Measurements from ENCODE around the gene UPF2. TPM values are rescaled to one million over a fixed set of nuclear protein-coding genes. Genes with fewer than 3 reads are reported as not detected.

UPF2 gene
- polyA plus RNA-seq, 3 donors: 2.7 to 6.7 (median 4.3) TPM

DNA sequence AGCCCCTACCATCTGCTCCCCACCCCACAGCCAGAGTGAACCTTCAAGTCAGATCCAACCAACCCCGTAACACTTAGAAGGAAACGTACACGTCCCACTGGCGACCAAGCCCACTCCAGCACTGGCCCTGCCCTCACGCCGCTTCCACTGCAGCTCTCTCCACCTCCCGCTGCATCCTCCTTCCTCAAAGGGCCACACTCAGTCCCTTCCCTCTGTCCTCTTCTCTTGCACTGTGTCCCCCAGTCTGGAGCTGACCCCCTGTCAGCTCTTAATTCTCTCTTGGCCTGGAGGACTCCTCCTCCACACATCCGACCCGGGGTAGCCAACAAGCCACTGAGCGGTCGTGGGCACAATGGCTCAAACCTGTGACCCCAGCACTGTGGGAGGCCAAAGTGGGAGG lies 133.6 kb downstream of the UPF2 start:
- Histone ChIP-seq H3K9ac (ENCODE audit: insufficient read depth, low read length, poor library complexity, severe bottlenecking) (no peak overlapping the region), H3K4me2 (replicated peaks; ENCODE audit: extremely low read depth, low read length, poor library complexity, severe bottlenecking) (no peak overlapping the region), H3K4me1 (ENCODE audit: control insufficient read depth in 1 of 2, insufficient read depth in 2 of 2, low read length in 2 of 2) (no peaks in the 10 kb centered on the region), H3K27ac (ENCODE audit: low read depth in 1 of 2, low read length in 2 of 2) (no peak overlapping the region), H3K36me3 (replicated peaks in 1 of 2; ENCODE audit: control insufficient read depth in 1 of 2, insufficient read depth in 2 of 2, low read length in 2 of 2) (no peaks in the 10 kb centered on the region), H3K27me3 (ENCODE audit: control insufficient read depth in 2 of 2, insufficient read depth in 2 of 2, low read length in 2 of 2) (no peaks in the 10 kb centered on the region), H2AFZ (ENCODE audit: insufficient read depth, low read depth, low read length, poor library complexity, severe bottlenecking) (no peak overlapping the region), H3K4me3 (replicated peaks in 1 of 3; ENCODE audit: low read depth in 2 of 3, low read length in 3 of 3) (no peak overlapping the region), H3K9me3 (replicated peaks in 1 of 2; ENCODE audit: control insufficient read depth in 1 of 2, insufficient read depth in 1 of 2, low read length in 2 of 2) (no peaks in the 10 kb centered on the region), H3K79me2 (ENCODE audit: insufficient read depth, low read length) (no peaks in the 10 kb centered on the region), H4K20me1 (ENCODE audit: insufficient read depth, low read length) (no peaks in the 10 kb centered on the region)
- WGBS (ENCODE audit: insufficient coverage): 98% methylated on average over 9 of the region's 11 CpGs
- Mint-ChIP-seq H3K27ac (peak overlapping the region in 1 of 7 donors; percentile 30), H3K27me3 (ENCODE audit: low read depth in 3 of 3) (peaks cover 0 to 7% (median 2%) of the 10 kb centered on the region in 3 donors), H3K36me3 (no peaks in the 10 kb centered on the region), H3K4me1 (no peaks in the 10 kb centered on the region), H3K9me3 (no peaks in the 10 kb centered on the region), H3K4me3 (no peak overlapping the region)
- TF ChIP-seq, protein P1, sequence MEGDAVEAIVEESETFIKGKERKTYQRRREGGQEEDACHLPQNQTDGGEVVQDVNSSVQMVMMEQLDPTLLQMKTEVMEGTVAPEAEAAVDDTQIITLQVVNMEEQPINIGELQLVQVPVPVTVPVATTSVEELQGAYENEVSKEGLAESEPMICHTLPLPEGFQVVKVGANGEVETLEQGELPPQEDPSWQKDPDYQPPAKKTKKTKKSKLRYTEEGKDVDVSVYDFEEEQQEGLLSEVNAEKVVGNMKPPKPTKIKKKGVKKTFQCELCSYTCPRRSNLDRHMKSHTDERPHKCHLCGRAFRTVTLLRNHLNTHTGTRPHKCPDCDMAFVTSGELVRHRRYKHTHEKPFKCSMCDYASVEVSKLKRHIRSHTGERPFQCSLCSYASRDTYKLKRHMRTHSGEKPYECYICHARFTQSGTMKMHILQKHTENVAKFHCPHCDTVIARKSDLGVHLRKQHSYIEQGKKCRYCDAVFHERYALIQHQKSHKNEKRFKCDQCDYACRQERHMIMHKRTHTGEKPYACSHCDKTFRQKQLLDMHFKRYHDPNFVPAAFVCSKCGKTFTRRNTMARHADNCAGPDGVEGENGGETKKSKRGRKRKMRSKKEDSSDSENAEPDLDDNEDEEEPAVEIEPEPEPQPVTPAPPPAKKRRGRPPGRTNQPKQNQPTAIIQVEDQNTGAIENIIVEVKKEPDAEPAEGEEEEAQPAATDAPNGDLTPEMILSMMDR (IDR thresholded peaks at IDR 0.05): no peak
- intact Hi-C loops (cut with micrococcal nuclease): no loop called here
- DNase-seq: no peak

DNA sequence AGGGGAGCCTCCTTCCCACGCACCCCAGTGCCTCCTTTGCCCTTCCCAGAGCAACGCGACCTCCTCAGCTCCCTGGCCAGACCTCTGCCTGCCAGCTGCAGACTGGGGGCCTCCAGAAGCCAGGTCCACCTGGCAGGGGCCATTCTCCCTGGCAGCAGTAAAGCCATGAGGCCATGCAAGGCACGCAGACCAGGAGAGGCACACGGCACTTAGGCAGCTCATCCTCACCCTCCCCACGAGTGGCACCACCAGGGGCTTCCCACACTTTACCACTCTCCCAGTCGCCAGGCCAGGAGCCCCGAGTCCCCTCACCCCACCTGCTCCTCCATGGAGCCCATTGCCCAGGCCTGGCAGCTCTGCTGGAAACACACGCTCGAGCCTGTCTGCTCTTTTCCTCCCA lies 134.1 kb downstream of the UPF2 start:
- no peaks in the 10 kb centered on the region for H3K36me3 Mint-ChIP-seq
- H3K4me3 Mint-ChIP-seq: no peak overlapping the region
- TF ChIP-seq, protein P1 (IDR thresholded peaks at IDR 0.05): no peak
- Histone ChIP-seq H3K9ac (ENCODE audit: insufficient read depth, low read length, poor library complexity, severe bottlenecking) (no peak overlapping the region), H3K4me1 (ENCODE audit: control insufficient read depth in 1 of 2, insufficient read depth in 2 of 2, low read length in 2 of 2) (no peaks in the 10 kb centered on the region), H3K9me3 (replicated peaks in 1 of 2; ENCODE audit: control insufficient read depth in 1 of 2, insufficient read depth in 1 of 2, low read length in 2 of 2) (no peaks in the 10 kb centered on the region), H3K79me2 (ENCODE audit: insufficient read depth, low read length) (no peaks in the 10 kb centered on the region), H3K27me3 (ENCODE audit: control insufficient read depth in 2 of 2, insufficient read depth in 2 of 2, low read length in 2 of 2) (no peaks in the 10 kb centered on the region), H4K20me1 (ENCODE audit: insufficient read depth, low read length) (no peaks in the 10 kb centered on the region), H3K27ac (ENCODE audit: low read depth in 1 of 2, low read length in 2 of 2) (no peak overlapping the region), H3K4me3 (replicated peaks in 1 of 3; ENCODE audit: low read depth in 2 of 3, low read length in 3 of 3) (no peak overlapping the region), H2AFZ (ENCODE audit: insufficient read depth, low read depth, low read length, poor library complexity, severe bottlenecking) (no peak overlapping the region), H3K4me2 (replicated peaks; ENCODE audit: extremely low read depth, low read length, poor library complexity, severe bottlenecking) (no peak overlapping the region), H3K36me3 (replicated peaks in 1 of 2; ENCODE audit: control insufficient read depth in 1 of 2, insufficient read depth in 2 of 2, low read length in 2 of 2) (no peaks in the 10 kb centered on the region)
- no peak for DNase-seq
- peaks cover 0 to 7% (median 2%) of the 10 kb centered on the region in 3 donors for H3K27me3 Mint-ChIP-seq (ENCODE audit: low read depth in 3 of 3)
- no peaks in the 10 kb centered on the region for H3K4me1 Mint-ChIP-seq
- no peak overlapping the region for H3K27ac Mint-ChIP-seq
- H3K9me3 Mint-ChIP-seq: no peaks in the 10 kb centered on the region
- intact Hi-C loops (cut with micrococcal nuclease): no loop called here
- 94% methylated on average over 10 of the region's 10 CpGs for WGBS (ENCODE audit: insufficient coverage)
